HL-60 (cell line): ENCODE data around the gene QSOX2.

Source experiments
- CTCF ChIP-seq: IDR thresholded peaks from one replicate; pipeline ENCODE4 v1.5.1; 2011; ENCODE audit warnings: low read length, control low read depth, inconsistent platforms; ENCODE audit not compliant: insufficient read depth
- GABPA ChIP-seq: IDR thresholded peaks from 2 replicates; pipeline ENCODE4 v1.6.1; 2012; ENCODE audit warnings: low read depth
- POLR2AphosphoS5 ChIP-seq: IDR thresholded peaks from 2 replicates; pipeline ENCODE4 v1.6.1; 2012; ENCODE audit warnings: low read depth
- REST ChIP-seq: IDR thresholded peaks from 2 replicates; pipeline ENCODE4 v1.6.1; 2012; ENCODE audit warnings: low read depth; ENCODE audit not compliant: insufficient replicate concordance
- SPI1 ChIP-seq: IDR thresholded peaks from 2 replicates; pipeline ENCODE4 v1.6.1; 2012; ENCODE audit warnings: low read depth, mild to moderate bottlenecking, borderline replicate concordance

GRCh38 chr9:136232969-136233368 is 12.6 kb downstream of the QSOX2 start:
- TF ChIP-seq GABPA (no peak), CTCF (no peak), POLR2AphosphoS5 (no peak), REST (no peak), SPI1 (no peak)
